GM12878 (cell line): ENCODE data around the gene FITM1. TPM values are rescaled to one million over a fixed set of nuclear protein-coding genes. Genes with fewer than 3 reads are reported as not detected.

Experiments
- ATAC-seq: fragments of 200-7000 bp; cut with Tn5 transposase; 3 replicates; pipeline ENCODE4 v1.9.1; 2020; ENCODE audit warnings: mild to moderate bottlenecking, moderate library complexity
- BruUV-seq: library from RNA; stranded (reverse); fragments of 400-500 nt; replicated peaks from 2 replicates; lab custom pipeline; 2021; lab: Mats Ljungman, UMichigan
- CTCF ChIA-PET: fragments of 300-600 bp; sonication (Branson Sonifier 250); formaldehyde crosslinking; extraction: SDS; loops from one replicate; lab custom pipeline; 2021; ENCODE audit warnings: inconsistent platforms; lab: Yijun Ruan, JAX
- POLR2A ChIA-PET: fragments of 350-600 bp; formaldehyde crosslinking; extraction: SDS; loops from one replicate; lab custom pipeline; 2021; ENCODE audit warnings: inconsistent platforms; lab: Charles Lee
- RAD21 ChIA-PET: fragments of 300-600 bp; sonication (Branson Sonifier 250); formaldehyde crosslinking; loops from one replicate; lab custom pipeline; 2023; ENCODE audit warnings: antibody characterized with exemption; ENCODE audit not compliant: unreplicated experiment; lab: Charles Lee
- SMC1A ChIA-PET: fragments of 300-600 bp; sonication (Branson Sonifier 250); formaldehyde crosslinking; loops from one replicate; lab custom pipeline; 2023; ENCODE audit not compliant: unreplicated experiment, uncharacterized antibody; lab: Charles Lee
- DNase-seq: peaks from one replicate; pipeline ENCODE4 v3.0.0-alpha.2; 2011; ENCODE audit warnings: low read depth, low spot score
- FAIRE-seq: peaks from 3 replicates; lab custom pipeline; 2011; peaks lifted over from hg19 to GRCh38; lab: Jason Lieb, UNC
- H2AFZ ChIP-seq: 2 replicates; pipeline ENCODE4 v1.6.0; 2011; ENCODE audit warnings: low read depth, low read length, control low read depth; ENCODE audit not compliant: control insufficient read depth
- H3K27ac ChIP-seq: 2 replicates; pipeline ENCODE4 v1.5.1; 2011; ENCODE audit warnings: control low read depth; ENCODE audit not compliant: control insufficient read depth, insufficient read depth
- H3K27me3 ChIP-seq, 2 experiments: replicated peaks in 1 of 2; 2 replicates each; pipeline versions ENCODE4 v1.6.0 to v1.6.1; 2011; ENCODE audit warnings: low read length in 1 of 2; ENCODE audit not compliant: control insufficient read depth in 2 of 2, insufficient read depth in 2 of 2
- H3K36me3 ChIP-seq, 2 experiments: 2 replicates each; pipeline ENCODE4 v1.5.1; 2011; ENCODE audit warnings: low read length in 1 of 2; ENCODE audit not compliant: control insufficient read depth in 2 of 2, insufficient read depth in 2 of 2
- H3K4me1 ChIP-seq: 2 replicates; pipeline ENCODE4 v1.6.1; 2011; ENCODE audit warnings: mild to moderate bottlenecking, low read length, moderate library complexity, mixed read lengths; ENCODE audit not compliant: control insufficient read depth, insufficient read depth
- H3K4me2 ChIP-seq: 2 replicates; pipeline ENCODE4 v1.6.0; 2011; ENCODE audit warnings: control low read depth; ENCODE audit not compliant: control insufficient read depth, insufficient read depth
- H3K4me3 ChIP-seq: fragments of 200-600 bp; sonication (generic); 2 replicates; pipeline ENCODE4 v1.5.1; 2016
- H3K79me2 ChIP-seq: 2 replicates; pipeline ENCODE4 v1.6.0; 2011; ENCODE audit warnings: low read length; ENCODE audit not compliant: control insufficient read depth, insufficient read depth
- H3K9ac ChIP-seq: 2 replicates; pipeline ENCODE4 v1.8.0; 2011; ENCODE audit warnings: low read length, control low read depth, mixed read lengths; ENCODE audit not compliant: control insufficient read depth, insufficient read depth
- H3K9me3 ChIP-seq: replicated peaks from 3 replicates; pipeline ENCODE4 v1.5.1; 2011; ENCODE audit warnings: mild to moderate bottlenecking, low read length; ENCODE audit not compliant: control insufficient read depth, insufficient read depth
- H4K20me1 ChIP-seq: 2 replicates; pipeline ENCODE4 v1.6.0; 2011; ENCODE audit not compliant: control insufficient read depth, insufficient read depth
- ASH2L ChIP-seq: fragments of 300-600, 200-600 bp; sonication (generic); IDR thresholded peaks from 2 replicates; pipeline ENCODE4 v1.6.1; 2017; ENCODE audit warnings: low read depth, mild to moderate bottlenecking, borderline replicate concordance
- CHD2 ChIP-seq: IDR thresholded peaks from 2 replicates; pipeline ENCODE4 v1.6.1; 2011; ENCODE audit warnings: low read depth, low read length, improper control_type of control experiment, borderline replicate concordance
- CHD4 ChIP-seq: fragments of 200-600 bp; sonication (generic); IDR thresholded peaks from 2 replicates; pipeline ENCODE4 v1.6.1; 2016; ENCODE audit warnings: mild to moderate bottlenecking
- FOS ChIP-seq: IDR thresholded peaks from 3 replicates; pipeline ENCODE4 v1.6.1; 2011; ENCODE audit warnings: borderline replicate concordance; ENCODE audit not compliant: insufficient read length; ENCODE audit errors: extremely low read depth
- FOXM1 ChIP-seq: IDR thresholded peaks from 2 replicates; pipeline ENCODE4 v1.6.1; 2012; ENCODE audit warnings: low read depth, mild to moderate bottlenecking, inconsistent platforms, low read length, moderate library complexity
- GATAD2B ChIP-seq: fragments of 450-650 bp; conservative IDR thresholded peaks from 2 replicates; pipeline ENCODE4 v1.6.1; 2017; ENCODE audit warnings: low read depth, mild to moderate bottlenecking, moderate library complexity
- STAT1 ChIP-seq: fragments of 450-650 bp; conservative IDR thresholded peaks from 2 replicates; pipeline ENCODE4 v1.6.1; 2014; ENCODE audit warnings: antibody characterized with exemption, mild to moderate bottlenecking
- TBL1XR1 ChIP-seq: IDR thresholded peaks from 2 replicates; pipeline ENCODE4 v1.6.1; 2012; ENCODE audit warnings: low read depth, low read length, improper control_type of control experiment
- WGBS: methylation state at CpG from one replicate; pipeline ENCODE4 v1.1.6; 2016; ENCODE audit warnings: low lambda C conversion rate; ENCODE audit not compliant: insufficient replicate concordance, insufficient coverage; ENCODE audit errors: missing lambda C conversion rate; 5-methylcytosine and 5-hydroxymethylcytosine counted together
- in situ Hi-C: fragments of 300-500 bp; cut with MboI; formaldehyde crosslinking; loops from 9 replicates; pipeline ENCODE4 v1.14.3; 2018; ENCODE audit warnings: mixed read lengths
- intact Hi-C: fragments of 100-400 bp; cut with micrococcal nuclease; formaldehyde crosslinking; loops from one replicate; pipeline ENCODE4 v1.14.2; 2022; ENCODE audit not compliant: unreplicated experiment
- polyA plus RNA-seq, 11 experiments: library from polyadenylated mRNA; depleted of rRNA in 4 of 11; unstranded in 6 of 11; stranded (reverse) in 5 of 11; fragments of >200 nt; fragmentation: Nextera tagmentation in 4 of 11; fragmentation: Illumina TruSeq in 1 of 11; extraction: Ambion mirVana in 4 of 11; extraction: Trizol in 1 of 11; gene quantifications; 1 replicate in 1 of 11; 2 replicates in 10 of 11; pipeline versions ENCODE4 v1.2.1 to v1.2.3, GENCODE V29; 2011 to 2016; ENCODE audit warnings: inconsistent platforms in 2 of 11, missing spikeins in 2 of 11, low read depth in 1 of 11
- total RNA-seq, 4 experiments: library from RNA; depleted of rRNA in 3 of 4; stranded (reverse); fragments of >200 nt in 3 of 4; fragmentation: Illumina TruSeq in 1 of 4; extraction: Trizol in 1 of 4; gene quantifications; 2 replicates each; pipeline versions ENCODE4 v1.2.1 to v1.2.3, GENCODE V29; 2013 to 2021
- TF ChIP-seq, protein P1 (sequence below): IDR thresholded peaks from 2 replicates; pipeline ENCODE4 v1.6.1; 2012; ENCODE audit warnings: mild to moderate bottlenecking, low read depth, low read length
- TF ChIP-seq, protein P2 (sequence below): IDR thresholded peaks from 2 replicates; pipeline ENCODE4 v1.6.1; 2012; ENCODE audit warnings: low read depth, low read length, improper control_type of control experiment

The FITM1 gene
- total and polyA plus RNA-seq, 10 of the 15 experiments (the other 5 are each of a cell fraction or from before 2014, with no cell fraction given), result 0.11 to 1.9 (median 0.45) TPM; not detected in 2

GRCh38 chr14:24096545-24097181, 33.8 kb upstream of the FITM1 start:
- H3K27me3 ChIP-seq, result no peaks in the 10 kb centered on the region
- ChIA-PET SMC1A (interaction anchor here (1.8 to 9.2 kb wide), 6 partner anchors 10 to 64 kb away, joined by 4 to 195 read pairs (median 24); partner anchors contain the start of genes DCAF11, IRF9, NRL and PSME2), RAD21 (interaction anchor here (1.5 to 9.1 kb wide), 8 partner anchors 11 to 138 kb away, joined by 3 to 153 read pairs (median 24); partner anchors contain the start of genes DCAF11, IRF9, NRL and PSME1), CTCF (interaction anchor here (0.7 to 11.2 kb wide), 5 partner anchors 9 to 335 kb away, joined by 3 to 294 read pairs (median 55); partner anchors contain the start of gene IRF9), POLR2A (interaction anchor here (0.5 to 6.8 kb wide), 10 partner anchors 12 to 543 kb away, joined by 3 to 90 read pairs (median 5); partner anchors contain the start of genes DCAF11, FITM1, NRL and PSME2)
- H3K4me2 ChIP-seq, result no peak overlapping the region
- no peaks in the 10 kb centered on the region for H4K20me1 ChIP-seq
- intact Hi-C loops, result no loop called here
- no peak overlapping the region for H3K4me3 ChIP-seq
- FAIRE-seq (no peak), DNase-seq (no peak), ATAC-seq (no peak)
- peaks cover 24% of the 10 kb centered on the region for H3K79me2 ChIP-seq
- TF ChIP-seq, protein P1, sequence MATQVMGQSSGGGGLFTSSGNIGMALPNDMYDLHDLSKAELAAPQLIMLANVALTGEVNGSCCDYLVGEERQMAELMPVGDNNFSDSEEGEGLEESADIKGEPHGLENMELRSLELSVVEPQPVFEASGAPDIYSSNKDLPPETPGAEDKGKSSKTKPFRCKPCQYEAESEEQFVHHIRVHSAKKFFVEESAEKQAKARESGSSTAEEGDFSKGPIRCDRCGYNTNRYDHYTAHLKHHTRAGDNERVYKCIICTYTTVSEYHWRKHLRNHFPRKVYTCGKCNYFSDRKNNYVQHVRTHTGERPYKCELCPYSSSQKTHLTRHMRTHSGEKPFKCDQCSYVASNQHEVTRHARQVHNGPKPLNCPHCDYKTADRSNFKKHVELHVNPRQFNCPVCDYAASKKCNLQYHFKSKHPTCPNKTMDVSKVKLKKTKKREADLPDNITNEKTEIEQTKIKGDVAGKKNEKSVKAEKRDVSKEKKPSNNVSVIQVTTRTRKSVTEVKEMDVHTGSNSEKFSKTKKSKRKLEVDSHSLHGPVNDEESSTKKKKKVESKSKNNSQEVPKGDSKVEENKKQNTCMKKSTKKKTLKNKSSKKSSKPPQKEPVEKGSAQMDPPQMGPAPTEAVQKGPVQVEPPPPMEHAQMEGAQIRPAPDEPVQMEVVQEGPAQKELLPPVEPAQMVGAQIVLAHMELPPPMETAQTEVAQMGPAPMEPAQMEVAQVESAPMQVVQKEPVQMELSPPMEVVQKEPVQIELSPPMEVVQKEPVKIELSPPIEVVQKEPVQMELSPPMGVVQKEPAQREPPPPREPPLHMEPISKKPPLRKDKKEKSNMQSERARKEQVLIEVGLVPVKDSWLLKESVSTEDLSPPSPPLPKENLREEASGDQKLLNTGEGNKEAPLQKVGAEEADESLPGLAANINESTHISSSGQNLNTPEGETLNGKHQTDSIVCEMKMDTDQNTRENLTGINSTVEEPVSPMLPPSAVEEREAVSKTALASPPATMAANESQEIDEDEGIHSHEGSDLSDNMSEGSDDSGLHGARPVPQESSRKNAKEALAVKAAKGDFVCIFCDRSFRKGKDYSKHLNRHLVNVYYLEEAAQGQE, result no peak
- no peak for TF ChIP-seq ASH2L
- no peak for TF ChIP-seq TBL1XR1
- TF ChIP-seq CHD2, result no peak
- no peak for TF ChIP-seq CHD4
- TF ChIP-seq STAT1, result no peak
- no peak for TF ChIP-seq GATAD2B
- TF ChIP-seq FOS, result no peak
- TF ChIP-seq FOXM1, result no peak
- TF ChIP-seq, protein P2, sequence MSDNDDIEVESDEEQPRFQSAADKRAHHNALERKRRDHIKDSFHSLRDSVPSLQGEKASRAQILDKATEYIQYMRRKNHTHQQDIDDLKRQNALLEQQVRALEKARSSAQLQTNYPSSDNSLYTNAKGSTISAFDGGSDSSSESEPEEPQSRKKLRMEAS, result no peak
- H3K9me3 ChIP-seq, result no peaks in the 10 kb centered on the region
- H3K9ac ChIP-seq, result no peak overlapping the region
- H3K36me3 ChIP-seq, result peaks cover 4 to 14% of the 10 kb centered on the region in 2 experiments; a peak in 3 of 4 replicates
- 85% methylated on average over 8 of the region's 8 CpGs for WGBS
- in situ Hi-C loops, result no loop called here
- H3K4me1 ChIP-seq, result 0 out of 2 replicates have a peak, but pooled peaks cover 3% of the 10 kb centered on the region
- BruUV-seq, result no TSS peak
- no peak overlapping the region for H3K27ac ChIP-seq
- H2AFZ ChIP-seq, result no peak overlapping the region
